GM23338 (cell line): ENCODE results near the gene STK17A. TPM values are rescaled to one million over a fixed set of nuclear protein-coding genes. Genes with fewer than 3 reads are reported as not detected.

Experiments
- ATAC-seq: fragments of 200-7000 bp; cut with Tn5 transposase; 3 replicates; pipeline ENCODE4 v1.9.1; 2020
- DNase-seq: peaks from one replicate; pipeline ENCODE4 v3.0.0-alpha.2; 2015; ENCODE audit warnings: low spot score
- H2AFZ ChIP-seq: fragments of 200-600 bp; sonication (generic); 2 replicates; pipeline ENCODE4 v1.8.0; 2016; ENCODE audit warnings: antibody characterized with exemption, mild to moderate bottlenecking, moderate library complexity
- H3F3A ChIP-seq: fragments of 200-600 bp; sonication (generic); replicated peaks from 2 replicates; pipeline ENCODE4 v1.8.0; 2017; ENCODE audit warnings: antibody characterized with exemption, mixed run types, low read depth
- H3K27ac ChIP-seq: fragments of 200-600 bp; sonication (generic); 2 replicates; pipeline ENCODE4 v1.6.1; 2016; ENCODE audit warnings: low read depth
- H3K27me3 ChIP-seq: fragments of 200-600 bp; sonication (generic); 2 replicates; pipeline ENCODE4 v1.8.0; 2016; ENCODE audit warnings: mild to moderate bottlenecking, mixed run types, moderate library complexity; ENCODE audit not compliant: insufficient read depth
- H3K36me3 ChIP-seq: fragments of 200-600 bp; sonication (generic); 2 replicates; pipeline ENCODE4 v1.8.0; 2016; ENCODE audit warnings: mild to moderate bottlenecking; ENCODE audit not compliant: insufficient read depth
- H3K4me1 ChIP-seq: fragments of 200-600 bp; sonication (generic); 2 replicates; pipeline ENCODE4 v1.8.0; 2016; ENCODE audit warnings: mild to moderate bottlenecking, moderate library complexity; ENCODE audit not compliant: insufficient read depth
- H3K4me2 ChIP-seq: fragments of 200-600 bp; sonication (generic); 2 replicates; pipeline ENCODE4 v1.7.1; 2017; ENCODE audit warnings: mixed run types
- H3K4me3 ChIP-seq: fragments of 200-600 bp; sonication (generic); 2 replicates; pipeline ENCODE4 v1.6.1; 2016; ENCODE audit warnings: mixed run types
- H3K79me2 ChIP-seq: fragments of 200-600 bp; sonication (generic); replicated peaks from 2 replicates; pipeline ENCODE4 v1.8.0; 2017; ENCODE audit warnings: mild to moderate bottlenecking; ENCODE audit not compliant: insufficient read depth
- H3K9me2 ChIP-seq: fragments of 200-600 bp; sonication (generic); 2 replicates; pipeline ENCODE4 v1.8.0; 2017; ENCODE audit not compliant: insufficient read depth
- H4K20me1 ChIP-seq: fragments of 200-600 bp; sonication (generic); replicated peaks from 2 replicates; pipeline ENCODE4 v1.8.0; 2017; ENCODE audit warnings: mild to moderate bottlenecking; ENCODE audit not compliant: insufficient read depth
- H3K27ac Mint-ChIP-seq: 2 replicates; pipeline ENCODE4 v1.8.0; 2020; ENCODE audit warnings: inconsistent platforms, mild to moderate bottlenecking, moderate library complexity, mixed read lengths
- H3K27me3 Mint-ChIP-seq: 3 replicates; pipeline ENCODE4 v1.8.0; 2022; ENCODE audit warnings: low read depth, mild to moderate bottlenecking, moderate library complexity, mixed read lengths, inconsistent platforms; ENCODE audit not compliant: insufficient read depth, poor library complexity
- H3K36me3 Mint-ChIP-seq: 3 replicates; pipeline ENCODE4 v1.8.0; 2021; ENCODE audit warnings: low read depth, mild to moderate bottlenecking, inconsistent platforms, moderate library complexity, mixed read lengths
- H3K4me1 Mint-ChIP-seq: 3 replicates; pipeline ENCODE4 v1.8.0; 2020; ENCODE audit warnings: mild to moderate bottlenecking, inconsistent platforms, mixed read lengths
- H3K4me3 Mint-ChIP-seq: 3 replicates; pipeline ENCODE4 v1.8.0; 2021; ENCODE audit warnings: moderate library complexity, mild to moderate bottlenecking, inconsistent platforms, mixed read lengths
- H3K9me3 Mint-ChIP-seq: 3 replicates; pipeline ENCODE4 v1.8.0; 2020; ENCODE audit warnings: moderate library complexity, mild to moderate bottlenecking, inconsistent platforms, mixed read lengths
- CREB1 ChIP-seq: fragments of 250-450 bp; sonication (Bioruptor Pico); IDR thresholded peaks from 2 replicates; pipeline ENCODE4 v1.5.0; 2020; ENCODE audit warnings: low read depth, mild to moderate bottlenecking, moderate library complexity
- EZH2 ChIP-seq: fragments of 200-600 bp; sonication (generic); IDR thresholded peaks from one replicate; pipeline ENCODE4 v1.8.0; 2017; ENCODE audit warnings: antibody characterized with exemption, mild to moderate bottlenecking, low read depth; ENCODE audit not compliant: unreplicated experiment
- EZH2phosphoT487 ChIP-seq: fragments of 200-600 bp; sonication (generic); IDR thresholded peaks from one replicate; pipeline ENCODE4 v1.8.1; 2018; ENCODE audit warnings: antibody characterized with exemption; ENCODE audit not compliant: unreplicated experiment
- JUNB ChIP-seq: IDR thresholded peaks from one replicate; pipeline ENCODE4 v1.6.1; 2016; ENCODE audit warnings: antibody characterized with exemption; ENCODE audit not compliant: unreplicated experiment
- NANOG ChIP-seq: IDR thresholded peaks from 2 replicates; pipeline ENCODE4 v1.6.1; 2016; ENCODE audit warnings: antibody characterized with exemption, borderline replicate concordance
- POLR2AphosphoS5 ChIP-seq: IDR thresholded peaks from 2 replicates; pipeline ENCODE4 v1.6.1; 2016; ENCODE audit warnings: antibody characterized with exemption, low read depth
- STAT1 ChIP-seq: IDR thresholded peaks from one replicate; pipeline ENCODE4 v1.6.1; 2016; ENCODE audit warnings: antibody characterized with exemption; ENCODE audit not compliant: unreplicated experiment
- ZNF114 ChIP-seq: fragments of 250-450 bp; sonication (Bioruptor Pico); IDR thresholded peaks from 2 replicates; pipeline ENCODE4 v1.5.0; 2020; ENCODE audit warnings: mild to moderate bottlenecking, moderate library complexity
- ZNF331 ChIP-seq: fragments of 250-450 bp; sonication (Bioruptor Pico); IDR thresholded peaks from 2 replicates; pipeline ENCODE4 v1.5.0; 2020; ENCODE audit warnings: low read depth, mild to moderate bottlenecking, moderate library complexity
- polyA plus RNA-seq: library from polyadenylated mRNA; unstranded; fragments of >200 nt; fragmentation: Nextera tagmentation; extraction: Ambion mirVana; gene quantifications from 2 replicates; pipeline ENCODE4 v1.2.1, GENCODE V29; 2016
- total RNA-seq: library from RNA; depleted of rRNA; stranded (reverse); fragments of >200 nt; shearing (Covaris generic); gene quantifications from 2 replicates; pipeline ENCODE4 v1.2.3, GENCODE V29; 2014
- TF ChIP-seq, protein P1 (sequence below): IDR thresholded peaks from 2 replicates; pipeline ENCODE4 v1.6.1; 2016; ENCODE audit warnings: antibody characterized with exemption
- TF ChIP-seq, protein P2 (sequence below): IDR thresholded peaks from one replicate; pipeline ENCODE4 v1.6.1; 2018; ENCODE audit warnings: antibody characterized with exemption; ENCODE audit not compliant: unreplicated experiment
- TF ChIP-seq, protein P3 (sequence below), 2 experiments: fragments of 200-600 bp in 1 of 2; sonication (generic) in 1 of 2; conservative IDR thresholded peaks; 2 replicates each; pipeline versions ENCODE4 v1.5.1 to v1.6.1; 2016 to 2017; ENCODE audit warnings: antibody characterized with exemption in 2 of 2, low read depth in 2 of 2, mild to moderate bottlenecking in 2 of 2, moderate library complexity in 1 of 2

STK17A gene
- total and polyA plus RNA-seq, 2 experiments from 2014 or later, result 21.2 to 21.8 TPM

DNA sequence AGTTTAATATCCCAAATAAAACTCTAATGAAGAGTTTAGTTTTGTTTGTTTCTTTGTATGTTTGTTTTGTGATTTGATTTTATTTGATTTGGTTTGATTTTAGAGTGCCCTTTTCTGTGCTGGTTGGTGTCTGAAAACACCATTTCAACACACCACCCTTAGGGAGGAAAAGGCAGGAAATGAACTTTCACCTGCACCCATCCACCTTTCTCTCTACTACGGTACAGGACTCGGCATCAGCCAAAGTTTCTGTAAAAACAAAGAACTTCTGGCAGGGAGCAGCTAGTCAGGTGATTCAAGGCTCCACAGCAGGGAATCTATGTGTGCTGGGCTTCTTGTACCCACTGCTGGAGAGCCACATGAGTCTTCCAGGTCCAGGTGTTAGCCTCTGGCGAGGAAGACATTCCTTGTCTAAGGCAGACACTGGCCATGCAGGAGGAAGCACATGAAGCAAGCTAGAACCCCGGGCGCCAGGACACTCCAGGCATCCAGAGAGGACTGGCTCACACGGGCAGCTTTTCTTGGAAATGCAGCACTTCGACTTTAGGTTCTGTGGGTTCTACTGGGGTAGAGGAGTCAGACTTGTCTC lies 22.1 kb upstream of the STK17A start (continued):
- TF ChIP-seq, protein P1, sequence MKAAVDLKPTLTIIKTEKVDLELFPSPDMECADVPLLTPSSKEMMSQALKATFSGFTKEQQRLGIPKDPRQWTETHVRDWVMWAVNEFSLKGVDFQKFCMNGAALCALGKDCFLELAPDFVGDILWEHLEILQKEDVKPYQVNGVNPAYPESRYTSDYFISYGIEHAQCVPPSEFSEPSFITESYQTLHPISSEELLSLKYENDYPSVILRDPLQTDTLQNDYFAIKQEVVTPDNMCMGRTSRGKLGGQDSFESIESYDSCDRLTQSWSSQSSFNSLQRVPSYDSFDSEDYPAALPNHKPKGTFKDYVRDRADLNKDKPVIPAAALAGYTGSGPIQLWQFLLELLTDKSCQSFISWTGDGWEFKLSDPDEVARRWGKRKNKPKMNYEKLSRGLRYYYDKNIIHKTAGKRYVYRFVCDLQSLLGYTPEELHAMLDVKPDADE, result no peak
- TF ChIP-seq, protein P2, sequence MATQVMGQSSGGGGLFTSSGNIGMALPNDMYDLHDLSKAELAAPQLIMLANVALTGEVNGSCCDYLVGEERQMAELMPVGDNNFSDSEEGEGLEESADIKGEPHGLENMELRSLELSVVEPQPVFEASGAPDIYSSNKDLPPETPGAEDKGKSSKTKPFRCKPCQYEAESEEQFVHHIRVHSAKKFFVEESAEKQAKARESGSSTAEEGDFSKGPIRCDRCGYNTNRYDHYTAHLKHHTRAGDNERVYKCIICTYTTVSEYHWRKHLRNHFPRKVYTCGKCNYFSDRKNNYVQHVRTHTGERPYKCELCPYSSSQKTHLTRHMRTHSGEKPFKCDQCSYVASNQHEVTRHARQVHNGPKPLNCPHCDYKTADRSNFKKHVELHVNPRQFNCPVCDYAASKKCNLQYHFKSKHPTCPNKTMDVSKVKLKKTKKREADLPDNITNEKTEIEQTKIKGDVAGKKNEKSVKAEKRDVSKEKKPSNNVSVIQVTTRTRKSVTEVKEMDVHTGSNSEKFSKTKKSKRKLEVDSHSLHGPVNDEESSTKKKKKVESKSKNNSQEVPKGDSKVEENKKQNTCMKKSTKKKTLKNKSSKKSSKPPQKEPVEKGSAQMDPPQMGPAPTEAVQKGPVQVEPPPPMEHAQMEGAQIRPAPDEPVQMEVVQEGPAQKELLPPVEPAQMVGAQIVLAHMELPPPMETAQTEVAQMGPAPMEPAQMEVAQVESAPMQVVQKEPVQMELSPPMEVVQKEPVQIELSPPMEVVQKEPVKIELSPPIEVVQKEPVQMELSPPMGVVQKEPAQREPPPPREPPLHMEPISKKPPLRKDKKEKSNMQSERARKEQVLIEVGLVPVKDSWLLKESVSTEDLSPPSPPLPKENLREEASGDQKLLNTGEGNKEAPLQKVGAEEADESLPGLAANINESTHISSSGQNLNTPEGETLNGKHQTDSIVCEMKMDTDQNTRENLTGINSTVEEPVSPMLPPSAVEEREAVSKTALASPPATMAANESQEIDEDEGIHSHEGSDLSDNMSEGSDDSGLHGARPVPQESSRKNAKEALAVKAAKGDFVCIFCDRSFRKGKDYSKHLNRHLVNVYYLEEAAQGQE, result no peak
- TF ChIP-seq ZNF114 (CRISPR knock-in tag) (no peak), ZNF331 (CRISPR knock-in tag) (no peak), CREB1 (CRISPR knock-in tag) (no peak), JUNB (no peak), POLR2AphosphoS5 (no peak), STAT1 (no peak), NANOG (no peak), EZH2phosphoT487 (no peak), EZH2 (no peak)
- TF ChIP-seq, protein P3, sequence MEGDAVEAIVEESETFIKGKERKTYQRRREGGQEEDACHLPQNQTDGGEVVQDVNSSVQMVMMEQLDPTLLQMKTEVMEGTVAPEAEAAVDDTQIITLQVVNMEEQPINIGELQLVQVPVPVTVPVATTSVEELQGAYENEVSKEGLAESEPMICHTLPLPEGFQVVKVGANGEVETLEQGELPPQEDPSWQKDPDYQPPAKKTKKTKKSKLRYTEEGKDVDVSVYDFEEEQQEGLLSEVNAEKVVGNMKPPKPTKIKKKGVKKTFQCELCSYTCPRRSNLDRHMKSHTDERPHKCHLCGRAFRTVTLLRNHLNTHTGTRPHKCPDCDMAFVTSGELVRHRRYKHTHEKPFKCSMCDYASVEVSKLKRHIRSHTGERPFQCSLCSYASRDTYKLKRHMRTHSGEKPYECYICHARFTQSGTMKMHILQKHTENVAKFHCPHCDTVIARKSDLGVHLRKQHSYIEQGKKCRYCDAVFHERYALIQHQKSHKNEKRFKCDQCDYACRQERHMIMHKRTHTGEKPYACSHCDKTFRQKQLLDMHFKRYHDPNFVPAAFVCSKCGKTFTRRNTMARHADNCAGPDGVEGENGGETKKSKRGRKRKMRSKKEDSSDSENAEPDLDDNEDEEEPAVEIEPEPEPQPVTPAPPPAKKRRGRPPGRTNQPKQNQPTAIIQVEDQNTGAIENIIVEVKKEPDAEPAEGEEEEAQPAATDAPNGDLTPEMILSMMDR (conservative IDR thresholded peaks at IDR 0.05; ENCODE audit: low read depth in 2 of 2), result no peak

DNA sequence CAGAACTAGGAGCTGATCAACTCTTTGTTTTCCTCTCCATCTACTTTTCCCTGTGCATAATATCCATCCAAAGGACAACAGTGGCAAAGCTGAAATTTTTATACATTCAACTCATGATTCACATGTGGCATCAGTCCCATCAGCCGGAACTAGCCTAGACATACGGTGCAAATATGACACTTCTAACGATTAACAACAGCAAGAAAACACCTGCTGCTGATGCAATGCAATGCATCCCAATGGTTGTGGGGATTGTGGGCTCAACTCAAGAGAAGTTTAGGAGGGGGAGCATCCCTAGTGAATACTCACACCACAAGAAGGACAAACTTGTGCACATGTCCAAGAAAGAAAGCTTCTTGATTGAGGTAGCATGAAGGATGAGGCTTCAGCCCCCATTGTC lies 20.5 kb upstream of the STK17A start:
- Mint-ChIP-seq H3K9me3 (no peaks in the 10 kb centered on the region), H3K4me1 (no peaks in the 10 kb centered on the region; the same call in 1 of the 3 replicates), H3K4me3 (no peak overlapping the region), H3K36me3 (no peaks in the 10 kb centered on the region; the same call in 2 of the 3 replicates), H3K27me3 (peaks cover under 1% of the 10 kb centered on the region), H3K27ac (no peak overlapping the region)
- H3F3A ChIP-seq, result no peaks in the 10 kb centered on the region
- no peak overlapping the region for H2AFZ ChIP-seq
- H3K4me1 ChIP-seq, result no peaks in the 10 kb centered on the region
- no peaks in the 10 kb centered on the region for H3K27me3 ChIP-seq
- no peak overlapping the region for H3K4me3 ChIP-seq
- ATAC-seq, result no peak
- H4K20me1 ChIP-seq, result no peaks in the 10 kb centered on the region
- H3K27ac ChIP-seq, result no peak overlapping the region
- peaks cover 9% of the 10 kb centered on the region; the same call in 1 of the 2 replicates for H3K9me2 ChIP-seq
- no peak for TF ChIP-seq EZH2phosphoT487
- no peak for TF ChIP-seq POLR2AphosphoS5
- no peak for TF ChIP-seq JUNB
- TF ChIP-seq, protein P3 (conservative IDR thresholded peaks at IDR 0.05; ENCODE audit: low read depth in 2 of 2), result no peak
- no peak for TF ChIP-seq ZNF331 (CRISPR knock-in tag)
- H3K4me2 ChIP-seq, result no peak overlapping the region
- DNase-seq, result no peak
- no peaks in the 10 kb centered on the region for H3K79me2 ChIP-seq
- no peaks in the 10 kb centered on the region for H3K36me3 ChIP-seq
